Epidermal melanocyte (primary cell): ENCODE data around the gene PLCL1.

Experiments used
- DNase-seq: peaks from one replicate; pipeline ENCODE4 v3.0.0; 2011; ENCODE audit warnings: low spot score; ENCODE audit not compliant: insufficient read length

PLCL1 gene

DNA sequence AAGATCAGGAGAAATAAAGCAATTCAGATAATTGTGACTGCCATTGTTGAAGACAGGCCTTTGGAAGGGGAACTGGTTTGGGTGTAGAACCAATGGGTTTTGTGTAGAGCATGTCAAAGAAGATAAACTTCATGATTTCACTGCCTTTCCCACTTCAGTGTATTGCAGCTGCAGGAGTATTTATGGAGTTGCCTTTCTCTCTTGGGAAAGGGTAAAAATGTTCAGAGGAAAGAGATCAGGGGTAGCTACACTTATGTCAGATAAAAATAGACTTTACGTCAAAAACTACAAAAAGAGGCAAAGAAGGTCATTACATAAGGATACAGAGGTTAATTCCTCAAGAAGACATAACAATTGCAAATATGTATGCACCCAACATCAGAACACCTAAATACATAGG lies 249.4 kb downstream of the PLCL1 start:
- no peak for DNase-seq

GRCh38 chr2:198054299-198054698 lies 249.9 kb downstream of the PLCL1 start:
- no peak for DNase-seq

GRCh38 chr2:198055716-198056115 lies 251.3 kb downstream of the PLCL1 start:
- no peak for DNase-seq

- no peak for DNase-seq
These were observed 252.4 kb downstream of the PLCL1 start for GRCh38 chr2:198056836-198057235.

DNA sequence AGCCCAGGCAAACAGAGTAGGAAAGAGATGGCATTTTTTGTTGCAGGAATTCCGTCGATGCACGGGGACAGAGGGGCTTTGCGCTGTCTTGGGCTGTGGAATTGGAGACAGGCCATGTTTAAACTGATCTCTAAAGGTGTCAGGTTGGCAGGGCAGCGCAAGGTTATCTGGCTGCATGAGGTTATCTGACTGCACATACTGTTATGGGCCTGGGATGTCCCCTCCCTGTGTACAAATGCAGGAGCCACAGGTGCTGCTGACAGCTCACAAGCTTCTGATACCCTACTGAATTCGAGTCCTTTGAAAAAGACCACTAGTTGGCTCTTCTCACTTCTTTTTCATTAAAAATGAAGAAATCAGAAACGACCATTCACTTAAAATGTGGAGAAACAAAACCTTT lies 255.4 kb downstream of the PLCL1 start:
- DNase-seq, result no peak

GRCh38 chr2:198060277-198060676 lies 255.9 kb downstream of the PLCL1 start:
- DNase-seq, result no peak

DNA sequence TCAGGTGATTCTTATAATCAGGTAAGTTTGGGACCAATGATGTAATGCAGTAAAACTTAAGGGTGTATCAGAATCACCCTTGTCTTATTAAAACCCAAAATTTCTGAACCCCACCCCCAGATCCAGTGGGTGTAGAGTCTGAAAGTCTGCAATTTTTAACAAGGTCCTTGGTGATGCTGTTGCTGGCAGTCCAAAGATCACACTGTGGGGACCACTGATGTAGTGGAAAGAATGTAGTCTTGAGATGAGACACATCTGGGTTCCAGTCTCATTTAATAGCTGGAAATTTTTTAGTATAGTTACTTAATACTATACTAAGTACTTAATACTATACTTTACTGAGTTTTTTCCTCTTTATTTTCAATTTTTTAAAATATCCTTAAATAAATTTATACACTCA lies 258.4 kb downstream of the PLCL1 start:
- no peak for DNase-seq

DNA sequence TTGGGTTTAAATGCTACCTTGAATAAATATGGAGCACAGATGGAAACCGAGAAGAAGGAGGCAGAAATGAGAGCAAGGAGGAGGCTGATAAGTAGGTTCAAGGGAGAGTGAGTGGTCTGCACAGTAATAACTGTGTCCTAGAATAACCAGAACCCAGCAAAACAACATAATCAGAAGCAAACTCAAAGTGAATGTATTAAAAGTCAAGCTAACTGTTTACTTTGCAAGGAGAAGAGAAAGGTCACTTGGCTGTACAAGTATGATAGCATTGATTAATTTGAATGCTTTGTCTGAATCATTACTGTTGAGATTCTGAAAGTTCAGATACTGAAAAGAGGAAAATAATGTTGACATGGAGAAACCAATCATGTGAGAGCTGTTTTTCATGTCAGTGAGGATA lies 258.8 kb downstream of the PLCL1 start:
- DNase-seq, result no peak

DNA sequence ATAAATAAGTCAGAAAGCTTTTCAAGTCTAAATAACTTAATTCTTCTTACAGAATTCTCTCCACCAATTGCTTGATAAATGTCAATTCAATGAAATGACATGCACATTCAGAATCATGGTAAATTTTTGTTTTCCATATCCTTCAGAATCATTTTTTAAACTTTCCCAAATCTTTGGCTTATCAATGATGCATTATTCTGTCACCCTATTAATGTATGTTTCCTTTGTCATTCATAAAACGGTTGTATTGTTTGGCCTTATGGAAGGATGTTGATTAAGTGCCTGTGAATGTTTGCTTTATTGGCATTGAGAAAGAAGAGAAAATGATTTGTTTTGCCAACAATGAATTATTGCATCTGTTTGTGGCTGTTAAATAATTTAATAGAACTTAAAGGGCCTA lies 260.9 kb downstream of the PLCL1 start:
- no peak for DNase-seq

- no peak for DNase-seq
These were observed 262.2 kb downstream of the PLCL1 start for GRCh38 chr2:198066597-198066996.

DNA sequence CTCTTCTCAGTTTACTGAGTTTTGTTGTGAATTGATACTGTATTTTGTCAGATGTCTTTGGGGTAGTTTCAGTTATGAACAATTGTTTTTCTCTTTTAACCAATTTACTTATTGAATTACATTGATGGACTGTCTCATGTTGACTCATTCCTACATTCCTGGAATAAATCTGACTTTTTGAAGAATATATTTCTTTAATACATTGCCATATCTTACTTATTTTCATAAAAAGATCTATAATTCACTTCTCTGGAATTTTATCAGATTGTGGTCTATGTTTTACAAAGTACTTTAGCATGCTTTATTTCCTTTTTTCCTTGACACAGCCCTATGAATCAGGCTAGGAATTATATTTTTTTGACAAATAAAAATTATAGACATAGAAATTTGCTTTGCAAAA lies 268.3 kb downstream of the PLCL1 start:
- no peak for DNase-seq

DNA sequence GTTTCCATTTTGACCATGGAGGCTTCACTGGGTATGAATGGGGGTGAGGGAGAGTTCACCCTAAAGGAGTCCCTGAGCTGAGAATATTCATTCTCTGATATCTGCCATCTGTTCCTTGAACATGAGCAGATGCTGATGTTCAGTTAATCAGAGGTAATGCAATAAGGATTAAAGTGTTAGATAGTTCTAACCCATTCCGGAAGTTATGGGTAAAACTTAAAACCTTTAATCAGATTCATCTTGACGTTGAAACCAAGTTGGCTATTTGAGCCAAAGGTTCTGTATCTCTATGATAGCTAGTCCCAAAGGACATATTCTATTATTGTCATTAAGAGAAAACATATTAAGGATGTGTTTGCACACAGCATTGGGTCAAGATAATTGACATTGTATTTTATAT lies 268.9 kb downstream of the PLCL1 start:
- DNase-seq, result no peak

- no peak for DNase-seq
These were observed 273.1 kb downstream of the PLCL1 start for GRCh38 chr2:198077477-198077876.

DNA sequence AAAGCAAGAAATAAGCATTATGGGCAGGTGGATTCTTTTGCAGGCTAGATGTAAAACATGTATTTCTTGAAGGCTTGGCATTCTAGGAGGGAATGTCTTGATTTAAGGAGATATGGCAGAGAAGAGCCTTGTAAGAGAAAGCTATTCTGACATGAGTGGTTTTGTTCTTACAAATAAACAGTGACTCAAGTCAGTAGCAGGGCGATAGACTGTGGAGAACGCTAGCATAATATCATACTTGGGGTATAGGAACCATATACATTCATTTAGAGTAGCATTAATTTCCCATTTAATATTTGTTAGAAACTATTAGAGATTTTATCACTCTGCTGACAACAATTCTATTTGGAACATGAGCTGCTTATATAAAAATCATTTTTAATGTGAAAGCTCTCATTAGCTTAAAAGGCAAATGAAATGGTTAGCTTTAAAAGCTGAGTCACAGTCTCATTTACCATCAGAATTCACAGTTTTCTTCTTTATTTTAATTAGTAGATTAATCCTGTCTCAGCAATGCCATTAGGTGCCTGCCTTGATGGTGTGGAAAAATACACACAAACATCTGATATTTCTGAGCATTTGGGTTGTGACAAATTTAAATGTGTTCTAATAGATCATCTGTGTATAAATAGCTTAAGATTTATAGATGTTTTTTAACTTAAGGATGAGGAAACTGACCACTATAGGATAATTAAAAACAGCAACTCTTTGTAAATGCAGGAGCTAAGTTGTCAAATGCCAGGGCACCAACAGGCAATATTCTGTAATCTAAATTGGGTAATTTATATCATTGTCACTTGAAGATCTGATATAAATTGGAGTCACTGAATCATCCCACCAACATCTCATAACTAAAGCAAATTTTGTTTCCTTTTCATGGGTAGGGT lies 276.7 kb downstream of the PLCL1 start:
- DNase-seq, result no peak

GRCh38 chr2:198084156-198084555 lies 279.8 kb downstream of the PLCL1 start:
- DNase-seq, result no peak

GRCh38 chr2:198096002-198096401 lies 291.6 kb downstream of the PLCL1 start:
- DNase-seq, result no peak

GRCh38 chr2:198096965-198097364 lies 292.6 kb downstream of the PLCL1 start:
- no peak for DNase-seq

- no peak for DNase-seq
These were observed 293.2 kb downstream of the PLCL1 start for GRCh38 chr2:198097630-198098029.

DNA sequence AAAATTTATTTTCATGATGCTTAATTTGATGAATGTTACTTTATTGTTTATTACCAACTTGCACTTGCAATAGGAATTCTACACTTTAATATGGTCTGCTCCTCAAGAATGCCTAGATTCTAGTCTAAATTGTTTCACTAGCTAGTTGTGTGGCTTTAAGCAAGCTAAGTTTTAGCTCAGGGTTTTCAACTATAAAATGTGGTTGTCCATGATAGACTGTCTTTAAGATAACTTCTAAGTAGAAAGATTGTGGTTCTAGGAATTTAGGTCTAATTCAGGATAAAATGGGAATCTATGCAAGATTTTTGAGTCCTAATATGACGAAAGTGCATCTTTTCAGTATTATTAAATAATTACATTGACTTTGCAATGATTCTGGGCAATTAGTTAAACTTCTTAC lies 294.0 kb downstream of the PLCL1 start:
- no peak for DNase-seq

DNA sequence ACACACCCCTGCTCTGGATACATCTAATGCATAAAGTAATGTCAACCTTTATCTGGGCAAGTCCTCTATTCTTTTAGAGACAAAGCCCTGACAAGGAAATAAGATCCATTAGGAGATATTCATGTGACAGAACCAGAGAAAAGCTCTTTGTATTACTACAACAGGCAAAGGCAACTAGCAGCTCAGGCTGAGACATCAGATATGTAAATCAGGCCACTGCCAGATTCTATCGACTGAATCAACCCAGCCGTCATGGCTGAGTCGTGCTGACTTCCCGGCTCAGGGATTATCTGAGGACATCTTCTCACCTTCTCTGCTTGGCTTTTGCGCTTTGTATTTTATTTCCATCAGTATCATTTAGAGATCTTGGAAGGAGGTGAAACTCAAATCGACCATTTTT lies 294.5 kb downstream of the PLCL1 start:
- no peak for DNase-seq

- DNase-seq, result no peak
These were observed 296.0 kb downstream of the PLCL1 start for GRCh38 chr2:198100346-198100745.

- no peak for DNase-seq
These were observed 297.3 kb downstream of the PLCL1 start for GRCh38 chr2:198101688-198102087.

- DNase-seq, result no peak
These were observed 297.7 kb downstream of the PLCL1 start for GRCh38 chr2:198102120-198102519.
